Measurements from ENCODE around the gene NDUFV1. TPM values are rescaled to one million over a fixed set of nuclear protein-coding genes. Genes with fewer than 3 reads are reported as not detected.
A peak's percentile ranks its signal among the peaks of the same experiment; 100 is the strongest.
"Not testable (repeated sequence)": the region's sequence is repeated elsewhere in the genome, so short reads cannot be mapped to it uniquely, and the experiment has no call there.

Gene NDUFV1
- total and polyA plus RNA-seq, 12 donors = 84.2 to 439 (median 244) TPM

DNA sequence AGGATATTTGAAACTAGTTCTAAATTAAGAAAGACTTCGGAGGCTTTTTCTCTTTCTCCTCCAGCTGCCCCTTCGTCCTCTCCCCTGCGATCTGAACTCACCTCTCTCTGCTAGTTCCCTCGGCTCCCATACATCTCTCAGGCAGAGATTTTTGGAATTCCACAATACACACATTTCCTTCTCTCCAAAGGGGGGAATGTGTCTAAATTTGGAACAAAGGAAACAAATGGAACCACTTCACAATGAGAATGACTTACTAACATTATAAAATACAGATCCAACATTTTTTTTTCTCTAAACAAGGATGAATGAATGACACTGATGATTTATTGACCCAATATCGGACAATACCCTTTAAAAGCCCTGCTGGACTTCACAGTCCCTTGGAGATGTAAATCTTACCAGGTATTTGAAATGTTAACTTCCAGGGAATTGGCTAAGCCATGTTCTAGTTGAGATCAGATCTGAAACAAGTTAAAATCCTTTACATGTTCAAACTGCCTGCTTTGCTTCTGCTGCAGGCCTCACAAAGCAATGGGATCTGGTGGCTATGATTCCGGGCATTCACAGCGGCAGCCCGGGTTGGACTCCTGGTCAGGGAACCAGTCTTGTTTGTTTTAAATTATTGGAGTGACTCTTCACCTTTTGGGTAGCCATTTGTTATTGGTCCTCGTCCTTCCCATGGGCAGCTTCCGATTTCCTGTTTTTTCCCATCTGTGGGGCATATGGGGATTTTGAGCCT is 43.6 kb upstream of the NDUFV1 start:
- Histone ChIP-seq H3K36me3 (replicated peaks in 1 of 2) (no peaks in the 10 kb centered on the region), H3K27me3 (no peaks in the 10 kb centered on the region), H3K4me1 (replicated peaks in 1 of 2) (peaks cover 11 to 12% of the 10 kb centered on the region in 2 donors), H3K9me3 (replicated peaks in 1 of 3) (no peaks in the 10 kb centered on the region), H3K27ac (peak overlapping the region; percentile 29 to 82 (median 76)), H3K4me3 (no peak overlapping the region)
- DNase-seq = no peak
- intact Hi-C loops (cut with DNase I) = no loop called here
- 49 to 60% (median 57%) methylated on average over 10 of the region's 10 CpGs for WGBS, 4 donors
- no peak for TF ChIP-seq POLR2A (IDR thresholded peaks at IDR 0.05)
- TF ChIP-seq, protein P1, sequence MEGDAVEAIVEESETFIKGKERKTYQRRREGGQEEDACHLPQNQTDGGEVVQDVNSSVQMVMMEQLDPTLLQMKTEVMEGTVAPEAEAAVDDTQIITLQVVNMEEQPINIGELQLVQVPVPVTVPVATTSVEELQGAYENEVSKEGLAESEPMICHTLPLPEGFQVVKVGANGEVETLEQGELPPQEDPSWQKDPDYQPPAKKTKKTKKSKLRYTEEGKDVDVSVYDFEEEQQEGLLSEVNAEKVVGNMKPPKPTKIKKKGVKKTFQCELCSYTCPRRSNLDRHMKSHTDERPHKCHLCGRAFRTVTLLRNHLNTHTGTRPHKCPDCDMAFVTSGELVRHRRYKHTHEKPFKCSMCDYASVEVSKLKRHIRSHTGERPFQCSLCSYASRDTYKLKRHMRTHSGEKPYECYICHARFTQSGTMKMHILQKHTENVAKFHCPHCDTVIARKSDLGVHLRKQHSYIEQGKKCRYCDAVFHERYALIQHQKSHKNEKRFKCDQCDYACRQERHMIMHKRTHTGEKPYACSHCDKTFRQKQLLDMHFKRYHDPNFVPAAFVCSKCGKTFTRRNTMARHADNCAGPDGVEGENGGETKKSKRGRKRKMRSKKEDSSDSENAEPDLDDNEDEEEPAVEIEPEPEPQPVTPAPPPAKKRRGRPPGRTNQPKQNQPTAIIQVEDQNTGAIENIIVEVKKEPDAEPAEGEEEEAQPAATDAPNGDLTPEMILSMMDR (IDR thresholded peaks at IDR 0.05) = no peak

DNA sequence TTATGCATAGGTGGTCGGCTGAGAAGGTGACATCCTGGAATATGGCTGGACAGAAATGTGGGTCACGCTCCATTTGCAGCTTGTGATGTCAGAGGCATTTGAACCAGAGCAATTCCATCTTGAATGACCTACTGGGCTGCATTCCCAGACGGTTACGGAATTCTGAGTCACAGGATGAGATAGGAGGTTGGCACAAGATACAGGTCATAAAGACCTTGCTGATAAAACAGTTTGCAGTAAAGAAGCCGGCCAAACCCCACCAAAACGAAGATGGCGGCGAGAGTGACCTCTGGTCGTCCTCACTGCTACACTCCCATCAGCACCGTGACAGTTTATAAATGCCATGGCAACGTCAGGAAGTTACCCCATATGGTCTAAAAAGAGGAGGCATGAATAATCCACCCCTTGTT is 43.0 kb upstream of the NDUFV1 start:
- peaks cover 11 to 12% of the 10 kb centered on the region in 2 donors for H3K4me1 ChIP-seq (replicated peaks in 1 of 2)
- H3K4me3 ChIP-seq = peak overlapping the region in 1 of 4 donors; percentile 21
- H3K27me3 ChIP-seq; intact Hi-C loops (cut with DNase I); H3K36me3 ChIP-seq (replicated peaks in 1 of 2); H3K9me3 ChIP-seq (replicated peaks in 1 of 3): not testable (repeated sequence)
- 26 to 40% (median 31%) methylated on average over 11 of the region's 11 CpGs for WGBS, 4 donors
- peak; percentile 86 to 96 (median 93) for DNase-seq
- H3K27ac ChIP-seq = peak overlapping the region; percentile 29 to 82 (median 76)

DNA sequence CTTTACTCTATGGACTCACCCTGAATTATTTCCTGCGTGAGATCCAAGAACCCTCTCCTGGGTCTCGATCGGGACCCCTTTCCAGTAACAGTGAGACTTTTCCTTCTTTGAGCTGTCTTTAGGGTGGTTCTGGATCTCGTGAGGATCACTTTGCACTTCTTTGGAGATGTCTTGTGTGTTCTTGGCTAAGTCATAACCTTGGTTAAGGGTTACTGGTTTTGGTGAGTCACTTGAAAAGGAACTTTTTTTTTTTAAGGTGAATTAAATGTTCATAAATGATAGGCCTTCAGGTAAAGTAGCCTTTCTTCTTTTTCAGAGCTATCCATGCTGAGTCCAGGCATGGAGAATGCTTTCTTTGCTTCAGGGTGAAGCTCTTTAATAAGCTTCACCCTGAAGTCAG is 42.5 kb upstream of the NDUFV1 start:
- WGBS, 4 donors = 77 to 81% (median 79%) methylated on average over 4 of the region's 4 CpGs
- no peak for TF ChIP-seq POLR2A (IDR thresholded peaks at IDR 0.05)
- TF ChIP-seq, protein P1 (IDR thresholded peaks at IDR 0.05) = no peak
- Histone ChIP-seq H3K9me3 (replicated peaks in 1 of 3) (no peaks in the 10 kb centered on the region), H3K4me1 (replicated peaks in 1 of 2) (peaks cover 11 to 12% of the 10 kb centered on the region in 2 donors), H3K27ac (peak overlapping the region in 3 of 5 donors; percentile 18 to 82 (median 77)), H3K4me3 (peak overlapping the region in 1 of 4 donors; percentile 21), H3K36me3 (replicated peaks in 1 of 2) (no peaks in the 10 kb centered on the region), H3K27me3 (no peaks in the 10 kb centered on the region)
- intact Hi-C loops (cut with DNase I) = no loop called here
- DNase-seq = no peak

DNA sequence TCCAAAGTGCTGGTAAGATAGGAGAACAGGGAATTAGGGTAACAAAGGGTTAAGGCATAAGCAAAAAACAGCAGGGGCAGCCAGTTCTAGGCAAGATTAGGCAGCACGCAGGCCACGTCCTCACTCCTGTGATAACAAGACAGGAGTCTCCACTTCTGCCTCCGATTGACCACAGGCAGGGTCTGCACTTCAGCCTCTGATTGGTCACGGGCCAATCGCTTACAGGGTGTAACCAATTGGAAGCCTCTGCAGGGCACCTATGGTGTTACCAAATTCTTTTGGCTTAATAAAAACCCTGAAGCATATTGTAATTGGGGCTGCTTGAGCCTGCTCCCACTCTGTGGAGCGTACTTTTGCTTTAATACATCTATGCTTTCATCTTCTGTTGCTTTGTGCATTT is 35.3 kb upstream of the NDUFV1 start:
- intact Hi-C loops (cut with DNase I) = no loop called here
- TF ChIP-seq, protein P1 (IDR thresholded peaks at IDR 0.05) = no peak
- TF ChIP-seq POLR2A (IDR thresholded peaks at IDR 0.05) = no peak
- WGBS, 4 donors = 61 to 77% (median 76%) methylated on average over 6 of the region's 6 CpGs
- no peaks in the 10 kb centered on the region for H3K9me3 ChIP-seq (replicated peaks in 1 of 3)
- no peak for DNase-seq
- H3K4me3 ChIP-seq = no peak overlapping the region
- H3K36me3 ChIP-seq (replicated peaks in 1 of 2) = no peaks in the 10 kb centered on the region
- no peaks in the 10 kb centered on the region for H3K4me1 ChIP-seq (replicated peaks in 1 of 2)
- H3K27ac ChIP-seq = no peak overlapping the region
- H3K27me3 ChIP-seq = no peaks in the 10 kb centered on the region

DNA sequence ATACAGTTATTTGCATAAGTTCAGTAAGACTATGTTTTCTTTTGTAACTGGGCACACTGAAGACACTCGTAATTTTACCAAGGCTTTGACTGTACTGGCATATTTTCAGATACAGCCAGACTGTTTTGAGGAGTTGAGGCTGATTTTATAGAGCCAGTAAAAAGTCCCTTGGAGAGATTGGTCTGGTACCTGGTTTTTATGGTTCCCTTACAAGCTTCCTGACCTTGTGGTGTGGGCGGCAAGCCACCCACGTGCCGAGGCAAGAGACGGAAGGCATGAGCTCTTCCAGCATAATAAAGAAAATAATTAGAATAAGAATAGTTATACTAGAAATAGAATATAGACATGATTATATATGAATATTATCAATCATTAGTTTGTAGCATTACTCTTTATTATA is 34.4 kb upstream of the NDUFV1 start:
- Histone ChIP-seq H3K4me3 (no peak overlapping the region), H3K27me3 (peaks cover 3% of the 10 kb centered on the region), H3K27ac (no peak overlapping the region), H3K9me3 (replicated peaks in 1 of 3) (no peaks in the 10 kb centered on the region), H3K4me1 (replicated peaks in 1 of 2) (no peaks in the 10 kb centered on the region), H3K36me3 (replicated peaks in 1 of 2) (no peaks in the 10 kb centered on the region)
- no peak for TF ChIP-seq POLR2A (IDR thresholded peaks at IDR 0.05)
- TF ChIP-seq, protein P1 (IDR thresholded peaks at IDR 0.05) = no peak
- DNase-seq = no peak
- WGBS, 4 donors = 10 to 15% (median 15%) methylated on average over 5 of the region's 5 CpGs
- intact Hi-C loops (cut with DNase I) = loop anchor here in 1 of 2 donors (2.0 kb wide), 1 partner anchor 86 kb away; no protein-coding TSS in a partner anchor
